Midbrain (tissue), 1 donor: ENCODE results near the gene CMPK2.

Experiments
- DNase-seq: peaks from one replicate; lab custom pipeline; 2025; lab: John Stamatoyannopoulos, UW

CMPK2 gene

DNA sequence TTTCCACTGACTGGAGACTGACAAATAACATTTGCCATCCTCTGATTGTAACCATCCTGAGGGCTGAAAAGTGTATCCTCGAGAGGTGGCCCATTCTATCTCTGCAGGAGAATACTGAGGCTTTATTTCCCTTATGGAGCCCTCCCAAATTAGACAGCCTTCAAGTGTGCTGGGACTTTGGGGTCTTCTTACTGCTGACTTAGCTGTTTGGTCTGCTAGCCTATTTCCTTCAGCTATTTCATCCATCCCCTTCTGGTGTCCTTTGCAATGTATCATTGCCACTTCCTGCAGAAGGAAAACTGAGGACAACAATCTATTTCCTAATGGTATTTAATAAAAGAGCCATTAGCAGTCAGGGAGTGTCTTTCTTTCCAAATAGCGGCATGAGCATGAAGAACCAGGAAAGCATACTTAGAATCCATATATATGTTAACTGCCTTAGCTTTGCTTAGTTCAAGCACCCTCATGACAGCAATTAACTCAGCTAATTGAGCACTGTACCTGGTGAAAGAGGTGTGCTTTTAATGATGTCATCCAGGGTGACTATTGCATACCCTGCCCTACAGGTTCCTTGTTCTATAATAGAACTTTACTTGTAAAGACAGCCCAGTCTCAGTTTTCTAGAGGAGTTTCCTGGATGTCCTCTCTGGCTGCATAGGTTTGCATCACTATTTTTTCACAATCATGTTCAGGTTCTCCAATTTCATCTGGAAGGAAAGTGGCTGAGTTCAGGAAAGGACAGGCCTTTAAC lies 24.0 kb downstream of the CMPK2 start:
- no peak for DNase-seq

DNA sequence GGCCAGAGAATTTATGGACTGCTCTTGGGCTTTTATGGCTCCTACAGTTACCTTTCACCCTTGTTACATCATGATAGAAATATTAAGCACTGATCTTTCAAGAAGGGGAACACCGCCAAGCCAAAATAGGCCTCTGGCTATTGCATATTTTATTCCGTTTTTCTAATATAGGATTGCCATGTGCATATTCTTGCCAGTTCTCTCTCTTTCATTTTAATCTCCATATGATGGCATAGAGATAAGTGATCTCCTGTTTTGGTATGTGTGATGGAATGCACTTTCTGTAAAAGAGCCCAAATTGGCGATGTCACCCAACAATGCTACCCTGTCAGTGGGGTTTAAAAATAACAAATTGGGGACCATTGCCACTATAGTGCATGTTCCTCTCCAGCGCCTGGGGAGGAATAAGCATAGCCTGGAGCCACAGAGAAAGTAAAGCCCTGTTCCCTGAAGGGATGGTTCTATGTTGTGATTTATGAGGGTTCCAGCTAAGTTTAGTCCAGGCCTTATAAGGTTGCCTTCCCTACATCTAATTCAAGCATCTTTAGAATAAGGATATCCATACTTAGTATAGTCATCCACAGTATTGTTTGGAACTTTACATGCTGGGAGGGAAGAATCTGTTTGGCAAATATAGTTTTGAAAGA lies 26.9 kb downstream of the CMPK2 start:
- no peak for DNase-seq

DNA sequence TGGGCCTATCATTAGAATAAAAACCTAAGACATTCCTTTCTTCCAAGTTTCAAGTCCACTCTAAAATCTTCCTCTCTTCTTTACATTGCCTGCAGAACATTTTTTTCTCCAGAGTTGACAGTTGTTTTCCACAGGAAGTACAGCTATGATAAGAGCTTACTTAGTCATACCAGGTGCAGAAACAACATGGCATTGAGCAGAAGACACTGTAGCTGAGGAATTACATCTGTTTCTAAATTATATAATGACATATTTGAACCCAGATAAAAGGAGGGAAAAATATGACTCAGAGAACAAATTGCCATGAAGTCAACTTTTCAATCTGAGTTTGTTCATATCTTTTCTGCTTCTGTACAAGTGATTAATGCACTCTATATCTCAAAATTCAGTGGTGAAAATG lies 30.2 kb downstream of the CMPK2 start:
- no peak for DNase-seq

DNA sequence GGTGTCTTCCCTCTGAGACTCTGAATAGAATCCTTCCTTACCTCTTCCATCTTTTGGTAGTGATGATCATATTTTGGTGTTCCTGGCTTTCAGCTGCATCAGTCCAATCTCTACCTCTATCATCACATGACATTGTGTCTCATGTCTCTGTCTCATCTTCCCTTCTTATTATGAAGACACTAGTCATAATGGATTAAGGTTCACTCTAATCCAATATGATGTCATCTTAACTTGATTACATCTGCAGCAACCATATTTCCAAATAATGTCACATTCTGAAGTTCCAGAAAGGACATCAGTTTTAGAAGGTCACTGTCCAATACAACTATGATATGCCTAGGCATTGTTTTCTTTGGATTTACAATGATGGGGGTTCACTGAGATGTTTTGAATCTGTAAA lies 31.5 kb downstream of the CMPK2 start:
- no peak for DNase-seq

DNA sequence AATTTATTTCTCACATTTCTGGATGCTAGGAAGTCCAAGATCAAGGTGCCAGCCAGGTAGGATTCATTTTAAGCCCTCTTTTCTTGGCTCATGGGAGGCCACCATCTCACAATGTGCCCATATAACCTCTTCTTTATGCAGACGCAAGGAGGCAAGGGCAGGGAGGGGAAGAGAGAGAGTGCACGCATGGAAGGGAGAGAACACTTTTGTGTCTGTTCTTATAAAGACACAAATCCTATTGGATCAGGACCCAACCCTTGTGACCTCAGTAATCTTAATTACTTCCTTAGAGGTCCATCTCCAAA lies 32.5 kb downstream of the CMPK2 start:
- no peak for DNase-seq

DNA sequence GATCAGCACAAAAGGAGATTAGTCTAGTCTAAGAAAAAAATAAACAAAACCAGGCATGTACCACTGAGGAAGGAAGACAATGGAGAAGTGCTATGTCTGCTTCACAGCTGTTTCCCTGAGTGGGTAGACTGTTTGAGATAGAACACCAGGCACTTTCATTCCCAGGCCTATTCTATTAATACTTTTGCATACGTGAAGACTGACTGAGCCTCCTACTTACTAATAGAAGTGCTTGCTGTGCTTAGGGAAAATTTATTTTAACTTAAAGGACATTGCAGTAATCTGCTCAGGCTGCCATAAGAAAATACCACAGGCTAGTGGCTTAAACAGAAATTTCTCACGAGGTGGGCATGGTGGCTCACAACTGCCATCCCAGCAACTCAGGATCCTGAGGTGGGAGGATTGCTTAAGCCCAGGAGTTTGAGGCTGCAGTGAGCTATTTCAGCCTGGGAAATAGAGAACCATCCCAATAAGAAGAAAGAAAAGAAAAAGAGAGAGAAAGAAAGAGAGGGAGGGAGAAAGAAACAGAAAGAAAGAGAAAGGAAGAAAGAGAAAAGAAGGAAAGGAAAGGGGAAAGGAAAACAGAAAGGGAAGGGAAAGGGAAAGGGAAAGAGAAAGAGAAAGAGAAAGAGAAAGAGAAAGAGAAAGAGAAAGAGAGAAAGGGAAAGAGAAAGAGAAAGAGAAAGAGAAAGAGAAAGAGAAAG lies 33.0 kb downstream of the CMPK2 start:
- DNase-seq: no peak

DNA sequence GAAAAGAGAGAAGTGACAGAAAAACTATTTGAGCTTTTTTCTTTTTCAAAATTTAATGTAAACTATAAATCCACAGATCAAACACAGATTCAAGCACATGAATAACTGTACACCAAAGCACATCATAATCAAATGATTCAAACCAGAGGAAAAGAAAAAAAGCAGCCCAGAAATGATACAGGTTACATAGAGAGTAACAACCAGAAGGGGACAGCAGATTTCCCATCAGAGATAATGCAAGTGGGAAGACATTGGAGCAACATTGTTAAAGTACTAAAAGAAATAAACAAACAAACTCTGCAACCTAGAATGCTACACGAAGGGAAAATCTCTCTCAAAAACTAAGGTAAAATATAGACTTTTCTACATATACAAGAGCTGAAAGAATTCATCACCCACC lies 34.5 kb downstream of the CMPK2 start:
- DNase-seq: no peak

DNA sequence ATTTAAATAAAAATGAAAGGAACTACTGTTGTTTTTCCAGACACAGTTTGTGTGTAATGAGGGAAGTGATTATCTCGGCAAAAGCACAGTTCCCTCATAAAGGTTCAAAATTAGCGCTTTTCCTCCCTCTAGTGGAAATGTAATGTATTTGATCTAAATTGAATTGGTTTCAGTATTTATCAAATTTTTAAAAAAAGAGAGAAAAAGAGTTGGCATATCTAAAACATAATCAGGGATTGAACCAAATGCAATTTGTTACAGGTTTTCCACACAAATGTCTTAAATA lies 37.5 kb downstream of the CMPK2 start:
- peak; percentile 25 for DNase-seq

DNA sequence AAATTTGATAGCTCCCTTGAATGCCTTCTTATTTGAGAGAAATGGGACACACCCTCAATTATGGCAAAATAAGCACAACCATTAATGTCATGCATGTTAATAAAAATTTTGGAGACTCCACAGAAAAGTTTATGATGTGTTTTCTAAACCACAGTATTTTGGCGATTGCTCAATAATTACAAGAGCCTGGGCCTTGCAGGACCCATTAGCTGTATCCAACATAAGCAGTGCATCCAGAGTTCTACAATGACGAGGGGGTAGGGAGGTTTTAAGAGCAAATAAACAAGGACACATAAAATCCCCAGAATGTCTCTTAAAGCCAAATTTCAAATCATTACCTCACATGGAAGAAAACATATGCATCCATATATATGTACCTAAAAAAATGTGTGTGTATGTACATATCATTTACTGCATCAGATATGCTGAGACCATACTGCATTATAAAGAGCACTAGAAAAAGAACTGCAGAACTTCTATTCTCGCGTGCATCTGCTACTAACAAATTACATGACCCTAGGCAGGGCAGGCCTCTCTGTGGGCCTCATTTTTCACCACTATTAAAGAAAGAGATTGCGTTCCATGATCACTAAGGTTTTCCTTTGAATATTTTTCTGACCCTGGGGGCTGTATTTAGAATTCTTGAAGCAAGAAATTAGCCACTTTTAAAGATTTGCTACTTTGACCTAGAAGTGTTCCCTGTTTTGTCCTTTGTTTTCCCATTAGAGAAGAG lies 38.0 kb downstream of the CMPK2 start:
- no peak for DNase-seq

DNA sequence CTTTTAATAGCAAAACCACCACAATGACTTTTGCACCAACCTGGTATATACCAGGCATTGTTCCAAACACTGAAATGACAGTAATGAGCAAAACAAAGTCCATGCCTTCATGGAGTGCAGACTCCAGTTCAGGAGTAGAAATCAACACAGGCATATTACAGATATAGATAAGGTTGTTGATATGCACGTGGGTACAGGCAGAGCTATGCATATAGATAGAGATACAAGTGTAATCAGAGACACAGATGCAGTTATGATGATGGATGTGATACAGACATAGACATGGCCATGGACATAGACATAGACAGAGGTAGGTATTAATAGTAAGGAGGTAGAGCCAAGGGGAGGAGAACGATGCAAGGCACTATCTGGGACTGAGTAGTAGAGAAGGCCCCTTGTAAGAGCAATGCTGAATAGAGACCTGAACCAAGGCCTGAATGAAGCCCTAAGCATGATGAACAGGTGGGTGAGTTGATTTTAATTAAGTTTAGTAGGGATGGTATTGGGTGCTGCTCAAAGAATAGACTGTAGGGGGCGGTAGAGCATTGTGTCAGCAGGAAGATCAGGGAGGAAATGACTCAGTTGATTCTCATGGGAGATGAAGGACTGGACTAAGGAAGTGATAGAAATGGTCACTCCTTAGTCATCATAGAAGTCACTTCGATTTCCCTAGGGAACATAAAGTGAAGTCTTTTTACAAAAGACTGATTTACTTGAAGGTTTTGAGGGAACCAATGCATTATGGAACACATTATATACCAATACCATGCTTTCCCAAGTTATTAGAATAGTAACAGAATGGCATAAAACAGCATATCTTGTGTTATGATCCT lies 39.4 kb downstream of the CMPK2 start:
- peak; percentile 2 for DNase-seq

DNA sequence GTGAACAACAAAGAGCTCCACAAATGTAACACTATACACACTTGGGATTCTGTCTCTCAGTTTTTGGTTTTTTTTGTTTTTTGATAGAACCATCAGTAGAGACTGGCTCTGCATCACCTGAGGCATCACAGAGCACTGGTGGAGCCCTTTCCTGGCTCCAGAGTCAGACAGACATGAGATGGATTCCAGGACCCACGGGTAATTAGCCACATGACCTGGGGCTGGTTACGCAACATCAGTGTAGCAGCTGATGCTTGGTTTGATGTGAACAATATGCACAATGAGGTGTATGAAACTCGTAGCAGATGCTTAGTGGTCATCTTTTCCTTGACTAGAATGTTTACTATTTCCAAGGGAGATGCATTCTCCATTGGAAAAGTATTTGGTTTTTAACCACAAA lies 40.7 kb downstream of the CMPK2 start:
- no peak for DNase-seq

DNA sequence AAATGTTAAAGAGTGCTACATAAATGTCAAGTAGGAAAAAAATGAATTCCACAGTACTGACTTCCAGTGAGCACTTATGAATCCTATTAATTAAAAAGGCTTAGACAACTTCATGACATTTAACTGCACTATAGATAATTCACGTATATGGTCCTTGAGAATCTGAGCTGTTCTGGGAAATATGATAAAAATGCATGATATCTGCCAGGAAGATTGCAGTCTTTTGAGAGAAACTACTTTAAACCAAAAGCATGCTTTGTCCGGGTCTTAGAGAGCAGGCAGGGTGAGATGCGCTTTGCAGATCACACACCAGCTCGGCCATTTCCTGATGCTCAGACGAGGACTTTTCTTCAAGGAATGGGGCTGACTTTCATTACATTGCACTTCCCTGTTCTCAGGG lies 42.6 kb downstream of the CMPK2 start:
- DNase-seq: no peak

DNA sequence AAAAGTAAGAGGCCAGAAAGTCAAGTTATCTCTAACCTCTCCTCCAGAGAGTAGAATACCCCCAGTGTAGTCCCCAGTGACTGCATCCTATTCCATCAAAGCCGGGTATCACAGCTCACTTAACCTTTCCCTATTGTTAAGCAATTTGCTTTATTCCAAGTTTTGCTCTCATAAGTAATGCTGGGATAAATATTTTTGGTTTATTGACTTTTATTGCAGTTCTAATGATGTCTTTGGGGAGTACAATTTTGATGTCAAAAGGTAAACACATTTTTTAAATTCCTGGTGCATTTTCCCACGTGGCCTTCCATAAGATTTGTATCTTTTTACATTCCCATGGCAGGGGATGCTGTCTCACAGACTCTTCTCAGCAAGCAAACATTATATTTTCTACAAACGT lies 43.3 kb downstream of the CMPK2 start:
- DNase-seq: no peak

DNA sequence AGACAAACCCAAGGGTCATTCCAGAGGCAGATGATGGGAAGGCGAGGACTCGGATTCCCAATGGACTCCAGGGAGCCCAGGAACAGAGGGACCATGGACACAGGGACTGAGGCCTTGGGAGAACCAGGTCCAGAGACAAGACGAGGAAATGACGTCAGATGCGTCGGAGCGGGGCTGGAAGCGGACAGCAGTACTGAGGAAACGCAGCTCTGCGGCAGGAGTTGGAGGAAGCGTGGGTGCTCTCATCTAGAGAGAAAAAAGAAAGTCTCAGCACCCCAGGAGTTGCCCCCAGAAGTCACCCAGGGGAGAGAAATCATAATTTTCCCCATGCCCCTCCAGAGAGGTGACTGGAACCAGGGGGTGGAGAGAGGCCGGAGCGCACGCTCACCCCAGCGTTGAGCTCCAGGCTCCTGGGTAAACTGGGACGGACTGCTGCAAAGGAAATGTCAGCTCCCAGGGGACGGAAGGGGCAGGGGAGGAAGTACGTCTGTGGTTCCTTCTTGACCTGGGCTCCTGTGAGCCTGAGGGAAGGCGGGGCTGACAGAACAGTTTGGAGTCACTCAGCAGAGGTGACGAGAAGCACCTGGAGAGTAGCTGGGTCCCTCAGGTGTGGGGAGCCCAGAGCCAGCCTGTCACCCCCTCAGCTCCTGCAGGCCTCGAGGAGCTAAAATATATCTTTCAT lies 44.7 kb downstream of the CMPK2 start:
- DNase-seq: no peak

DNA sequence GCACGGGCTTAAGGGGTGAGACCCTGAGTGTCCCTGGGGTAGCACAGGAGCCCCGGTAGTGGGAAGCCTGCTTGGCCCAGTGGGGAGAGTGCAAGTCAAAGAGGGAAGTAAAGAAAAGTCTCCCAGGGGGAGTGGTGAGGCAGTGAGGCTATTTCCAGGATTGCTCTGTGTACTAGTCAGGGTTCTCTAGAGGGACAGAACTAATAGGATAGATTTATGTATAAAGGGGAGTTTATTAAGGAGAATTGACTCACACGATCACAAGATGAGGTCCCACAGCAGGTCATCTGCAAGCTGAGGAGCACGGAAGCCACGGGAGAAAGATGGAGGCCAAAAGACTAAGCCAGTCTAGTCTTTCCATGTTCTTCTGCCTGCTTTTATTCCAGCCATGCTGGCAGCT lies 45.5 kb downstream of the CMPK2 start:
- DNase-seq: no peak

DNA sequence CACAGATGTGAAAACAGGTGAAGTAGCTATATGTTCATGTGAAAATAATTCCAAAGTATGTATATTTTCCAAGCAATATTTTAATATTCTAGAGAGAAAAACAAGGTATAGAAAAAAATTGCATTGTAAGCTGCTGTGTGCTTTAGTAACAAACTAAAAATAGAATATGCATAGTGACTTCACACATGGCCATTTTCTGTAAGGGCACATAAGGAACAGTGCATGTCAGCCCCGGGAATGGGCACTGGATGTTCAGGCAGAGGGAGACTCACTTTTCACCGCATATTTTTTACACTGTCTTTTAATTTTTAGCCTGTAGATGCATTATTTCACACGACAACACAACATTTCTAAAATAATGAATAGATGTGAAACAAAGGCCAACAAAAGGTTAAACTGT lies 46.0 kb downstream of the CMPK2 start:
- no peak for DNase-seq

DNA sequence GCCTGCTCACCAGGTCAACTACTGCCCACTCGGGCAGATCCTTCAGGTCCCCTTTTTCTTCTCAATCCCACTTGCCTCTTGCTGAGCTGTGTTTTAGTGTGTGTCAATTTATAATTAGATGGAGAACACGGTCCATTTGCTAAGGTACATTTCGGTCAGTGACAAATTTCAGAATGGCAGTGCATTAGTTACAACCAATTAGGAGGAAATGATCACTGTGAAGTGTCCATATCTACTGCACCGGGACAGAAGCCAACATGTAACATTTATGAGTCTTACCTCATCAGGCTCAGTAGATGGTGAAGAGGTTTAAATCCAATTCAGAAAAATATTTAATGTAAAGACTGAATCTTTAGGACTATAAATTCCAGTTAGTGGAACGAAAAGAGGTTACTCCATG lies 47.7 kb downstream of the CMPK2 start:
- no peak for DNase-seq

DNA sequence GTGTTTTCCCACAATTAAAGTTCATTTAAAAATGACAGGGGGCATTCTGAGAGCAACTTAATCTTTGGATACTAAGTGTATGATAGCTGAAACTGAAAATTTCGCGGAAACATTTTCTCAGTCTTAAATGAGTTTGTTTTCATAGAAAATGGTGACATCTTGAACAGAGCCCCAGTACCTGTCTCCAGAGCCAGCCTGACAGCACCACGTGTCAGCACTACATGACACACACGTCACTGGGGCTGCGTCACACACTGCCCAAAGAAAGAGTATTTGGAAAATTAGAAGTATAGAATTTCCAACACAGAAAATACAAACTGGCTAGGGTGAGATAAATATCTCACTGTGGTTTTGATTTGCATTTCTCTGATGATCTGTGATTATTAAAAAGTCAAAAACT lies 50.8 kb downstream of the CMPK2 start:
- DNase-seq: no peak

DNA sequence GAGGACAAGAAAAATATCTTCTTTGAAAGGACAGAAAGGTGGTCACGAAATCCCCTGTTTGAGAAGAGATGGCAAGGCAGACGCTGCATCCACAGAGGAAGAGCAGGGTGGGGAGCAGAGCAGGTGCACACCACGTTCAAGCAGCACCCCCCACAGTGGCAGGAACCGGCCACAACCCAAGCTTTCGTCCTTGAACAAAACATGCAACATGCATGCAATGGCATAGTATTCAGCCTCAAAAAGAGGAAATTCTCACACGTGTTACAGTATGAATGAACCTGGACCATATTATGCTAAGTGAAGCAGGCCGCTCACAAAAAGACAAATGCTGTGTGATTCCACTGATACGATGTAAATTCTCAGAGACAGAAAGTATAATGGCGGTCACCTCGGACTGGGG lies 51.4 kb downstream of the CMPK2 start:
- DNase-seq: no peak

DNA sequence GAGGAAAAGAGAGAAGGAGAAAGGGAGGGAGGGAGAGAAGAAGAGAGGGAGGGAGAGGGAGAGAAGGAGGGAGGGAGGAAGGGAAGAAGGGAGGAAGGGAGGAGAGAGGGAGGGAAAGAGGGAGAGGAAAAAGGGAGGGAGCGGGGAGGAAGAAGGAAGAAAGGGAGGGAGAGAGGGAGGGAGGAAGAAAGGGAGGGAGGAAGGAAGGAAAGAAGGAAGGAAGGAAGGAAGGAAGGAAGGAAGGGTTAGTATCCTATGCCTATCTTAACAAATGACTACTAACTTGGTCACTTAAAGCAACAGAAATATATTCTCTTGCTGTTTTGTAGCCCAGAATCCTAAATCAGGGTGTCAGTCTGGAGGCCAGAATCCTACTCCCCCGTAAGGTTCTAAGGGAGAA lies 52.1 kb downstream of the CMPK2 start:
- no peak for DNase-seq

DNA sequence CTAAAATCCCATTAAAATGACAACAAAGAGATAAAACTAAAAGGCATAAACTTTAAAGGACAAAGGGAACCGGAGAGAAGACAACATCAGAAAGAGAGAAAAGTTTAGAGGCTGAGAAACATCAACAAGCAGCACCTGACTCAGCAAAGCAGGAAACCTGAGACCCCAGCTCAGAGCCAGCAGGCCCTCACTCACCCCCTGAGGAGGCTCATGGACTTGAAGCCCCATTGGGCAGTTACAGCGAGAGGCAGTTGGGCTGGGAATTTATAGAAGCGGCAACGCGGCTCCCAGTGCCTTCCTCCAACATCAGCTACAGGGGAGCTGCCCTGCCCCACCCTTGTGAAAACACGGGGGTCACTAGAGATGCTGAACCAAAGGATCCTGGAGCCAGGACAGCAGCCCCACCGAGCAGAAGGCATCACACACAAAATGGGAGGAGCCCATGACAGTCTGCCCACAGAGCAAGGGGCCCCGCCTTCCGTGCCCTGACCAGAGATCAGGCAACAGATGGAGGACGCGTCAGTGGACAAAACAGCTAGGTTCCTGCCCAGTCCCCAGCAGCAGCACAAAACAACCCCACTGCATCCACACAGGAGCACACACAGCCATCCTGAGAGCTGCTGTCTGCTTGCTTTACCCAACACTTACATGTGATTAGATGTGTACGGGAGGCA lies 52.7 kb downstream of the CMPK2 start:
- DNase-seq: no peak
